ENCODE results near the gene PRCC.

- TF ChIP-seq CTCF (IDR thresholded peaks at IDR 0.05; ENCODE audit: low read length) = no peak
- no peak for TF ChIP-seq EZH2 (IDR thresholded peaks at IDR 0.05; ENCODE audit: borderline replicate concordance, low read length)
Observed at GRCh38 chr1:156828400-156829124, 61.2 kb downstream of the PRCC start.
